GM23338 (cell line): ENCODE measurements around the gene WDR33.

Source experiments
- CREB1 ChIP-seq: fragments of 250-450 bp; sonication (Bioruptor Pico); IDR thresholded peaks from 2 replicates; pipeline ENCODE4 v1.5.0; 2020; ENCODE audit warnings: low read depth, mild to moderate bottlenecking, moderate library complexity
- CTCF ChIP-seq, 2 experiments: fragments of 200-600 bp in 1 of 2; sonication (generic) in 1 of 2; conservative IDR thresholded peaks; 2 replicates each; pipeline versions ENCODE4 v1.5.1 to v1.6.1; 2016 to 2017; ENCODE audit warnings: antibody characterized with exemption in 2 of 2, low read depth in 2 of 2, mild to moderate bottlenecking in 2 of 2, moderate library complexity in 1 of 2
- EZH2 ChIP-seq: fragments of 200-600 bp; sonication (generic); IDR thresholded peaks from one replicate; pipeline ENCODE4 v1.8.0; 2017; ENCODE audit warnings: antibody characterized with exemption, mild to moderate bottlenecking, low read depth; ENCODE audit not compliant: unreplicated experiment
- EZH2phosphoT487 ChIP-seq: fragments of 200-600 bp; sonication (generic); IDR thresholded peaks from one replicate; pipeline ENCODE4 v1.8.1; 2018; ENCODE audit warnings: antibody characterized with exemption; ENCODE audit not compliant: unreplicated experiment
- JUNB ChIP-seq: IDR thresholded peaks from one replicate; pipeline ENCODE4 v1.6.1; 2016; ENCODE audit warnings: antibody characterized with exemption; ENCODE audit not compliant: unreplicated experiment
- NANOG ChIP-seq: IDR thresholded peaks from 2 replicates; pipeline ENCODE4 v1.6.1; 2016; ENCODE audit warnings: antibody characterized with exemption, borderline replicate concordance
- POLR2AphosphoS5 ChIP-seq: IDR thresholded peaks from 2 replicates; pipeline ENCODE4 v1.6.1; 2016; ENCODE audit warnings: antibody characterized with exemption, low read depth
- REST ChIP-seq: IDR thresholded peaks from one replicate; pipeline ENCODE4 v1.6.1; 2018; ENCODE audit warnings: antibody characterized with exemption; ENCODE audit not compliant: unreplicated experiment
- ZNF331 ChIP-seq: fragments of 250-450 bp; sonication (Bioruptor Pico); IDR thresholded peaks from 2 replicates; pipeline ENCODE4 v1.5.0; 2020; ENCODE audit warnings: low read depth, mild to moderate bottlenecking, moderate library complexity
- ZNF462 ChIP-seq: fragments of 250-450 bp; sonication (Bioruptor Pico); IDR thresholded peaks from 2 replicates; pipeline ENCODE4 v1.5.0; 2020; ENCODE audit warnings: mild to moderate bottlenecking, moderate library complexity

GRCh38 chr2:127674241-127675209 is 136.4 kb downstream of the WDR33 start:
- TF ChIP-seq CTCF (conservative IDR thresholded peaks at IDR 0.05; ENCODE audit: low read depth in 2 of 2) (no peak), EZH2 (peak; percentile 48), REST (no peak), JUNB (no peak), ZNF331 (CRISPR knock-in tag) (no peak), POLR2AphosphoS5 (no peak), EZH2phosphoT487 (no peak), CREB1 (CRISPR knock-in tag) (0 out of 2 replicates have a peak, but pooled peaks have one; percentile 16), NANOG (no peak), ZNF462 (CRISPR knock-in tag) (no peak)
